Loucy (cell line): Measurements from ENCODE around the gene TEAD3.

Experiments
- H2AFZ ChIP-seq: fragments of 200-600 bp; sonication (generic); 2 replicates; pipeline ENCODE4 v1.6.0; 2016; ENCODE audit warnings: antibody characterized with exemption, mild to moderate bottlenecking, low read length, moderate library complexity
- H3F3A ChIP-seq: fragments of 200-600 bp; 2 replicates; pipeline ENCODE4 v1.6.0; 2016; ENCODE audit warnings: antibody characterized with exemption, low read depth, mild to moderate bottlenecking
- H3K27me3 ChIP-seq: fragments of 200-600 bp; sonication (generic); 2 replicates; pipeline ENCODE4 v1.6.1; 2014; ENCODE audit warnings: low read length, mild to moderate bottlenecking; ENCODE audit not compliant: insufficient read depth, poor library complexity, severe bottlenecking
- H3K36me3 ChIP-seq: fragments of 200-600 bp; sonication (generic); 2 replicates; pipeline ENCODE4 v1.6.1; 2016; ENCODE audit warnings: low read length; ENCODE audit not compliant: insufficient read depth
- H3K4me1 ChIP-seq: fragments of 200-600 bp; sonication (generic); 2 replicates; pipeline ENCODE4 v1.5.1; 2014; ENCODE audit warnings: low read length, mild to moderate bottlenecking; ENCODE audit not compliant: insufficient read depth, poor library complexity, severe bottlenecking
- H3K4me2 ChIP-seq: fragments of 200-600 bp; sonication (generic); 2 replicates; pipeline ENCODE4 v1.6.0; 2014; ENCODE audit warnings: antibody characterized with exemption, low read length, low read depth, mild to moderate bottlenecking; ENCODE audit not compliant: poor library complexity, severe bottlenecking
- H3K4me3 ChIP-seq: fragments of 200-600 bp; sonication (generic); 2 replicates; pipeline ENCODE4 v1.5.1; 2014; ENCODE audit warnings: low read length, mild to moderate bottlenecking, mixed read lengths; ENCODE audit not compliant: poor library complexity, severe bottlenecking
- H3K79me2 ChIP-seq: fragments of 200-600 bp; sonication (generic); 2 replicates; pipeline ENCODE4 v1.6.1; 2014; ENCODE audit warnings: low read length; ENCODE audit not compliant: insufficient read depth
- H3K9ac ChIP-seq: fragments of 200-600 bp; sonication (generic); 2 replicates; pipeline ENCODE4 v1.6.0; 2014; ENCODE audit warnings: mild to moderate bottlenecking, low read depth, low read length, moderate library complexity; ENCODE audit not compliant: poor library complexity, severe bottlenecking
- H3K9me2 ChIP-seq: fragments of 200-600 bp; sonication (generic); replicated peaks from 2 replicates; pipeline ENCODE4 v1.6.1; 2016; ENCODE audit warnings: low read depth, low read length, mixed read lengths
- H3K9me3 ChIP-seq: fragments of 200-600 bp; sonication (generic); 2 replicates; pipeline ENCODE4 v1.6.1; 2014; ENCODE audit warnings: mild to moderate bottlenecking, antibody characterized with exemption, low read length, low read depth; ENCODE audit not compliant: insufficient read depth
- H4K20me1 ChIP-seq: fragments of 200-600 bp; sonication (generic); 2 replicates; pipeline ENCODE4 v1.6.0; 2014; ENCODE audit warnings: antibody characterized with exemption, low read length, mild to moderate bottlenecking; ENCODE audit not compliant: insufficient read depth, poor library complexity, severe bottlenecking
- CTCF ChIP-seq: fragments of 200-600 bp; sonication (generic); conservative IDR thresholded peaks from 2 replicates; pipeline ENCODE4 v1.5.1; 2014; ENCODE audit warnings: mild to moderate bottlenecking, antibody characterized with exemption, low read length
- EZH2phosphoT487 ChIP-seq: fragments of 200-600 bp; IDR thresholded peaks from 2 replicates; pipeline ENCODE4 v1.6.1; 2018; ENCODE audit warnings: antibody characterized with exemption, mild to moderate bottlenecking, moderate library complexity, borderline replicate concordance

Gene TEAD3

GRCh38 chr6:35427851-35428321 lies 69.0 kb downstream of the TEAD3 start:
- TF ChIP-seq EZH2phosphoT487 = no peak
- TF ChIP-seq CTCF = no peak

GRCh38 chr6:35427435-35427834 lies 69.4 kb downstream of the TEAD3 start:
- H3K4me3 ChIP-seq = no peak overlapping the region
- no peak overlapping the region for H3K4me2 ChIP-seq
- H3K36me3 ChIP-seq = no peaks in the 10 kb centered on the region
- no peak overlapping the region for H3K9ac ChIP-seq
- TF ChIP-seq EZH2phosphoT487 (no peak), CTCF (no peak)
- no peaks in the 10 kb centered on the region for H3K4me1 ChIP-seq
- no peaks in the 10 kb centered on the region for H3K27me3 ChIP-seq
- H3K79me2 ChIP-seq = no peaks in the 10 kb centered on the region
- no peak overlapping the region for H2AFZ ChIP-seq
- H3F3A ChIP-seq = no peaks in the 10 kb centered on the region
- no peaks in the 10 kb centered on the region for H3K9me2 ChIP-seq
- H3K9me3 ChIP-seq = peaks cover 4% of the 10 kb centered on the region; the same call in 1 of the 2 replicates
- no peaks in the 10 kb centered on the region for H4K20me1 ChIP-seq

More at GRCh38 chr6:35427851-35428321, 69.0 kb downstream of the TEAD3 start:
- no peak overlapping the region for H3K4me3 ChIP-seq
- no peaks in the 10 kb centered on the region for H3K36me3 ChIP-seq
- no peak overlapping the region for H3K9ac ChIP-seq
- no peaks in the 10 kb centered on the region for H3K9me2 ChIP-seq
- no peaks in the 10 kb centered on the region for H3K4me1 ChIP-seq
- H2AFZ ChIP-seq = no peak overlapping the region
- H3K27me3 ChIP-seq = no peaks in the 10 kb centered on the region
- H3K79me2 ChIP-seq = no peaks in the 10 kb centered on the region
- H3K9me3 ChIP-seq = peaks cover 4% of the 10 kb centered on the region; the same call in 1 of the 2 replicates
- no peaks in the 10 kb centered on the region for H4K20me1 ChIP-seq
- H3K4me2 ChIP-seq = no peak overlapping the region
- H3F3A ChIP-seq = no peaks in the 10 kb centered on the region

- Histone ChIP-seq H3K4me1 (no peaks in the 10 kb centered on the region), H3K27me3 (no peaks in the 10 kb centered on the region), H4K20me1 (no peaks in the 10 kb centered on the region), H3K4me3 (no peak overlapping the region), H3K36me3 (peaks cover 3% of the 10 kb centered on the region; the same call in 1 of the 2 replicates), H3F3A (no peaks in the 10 kb centered on the region), H3K9me3 (peaks cover 4% of the 10 kb centered on the region; the same call in 1 of the 2 replicates), H3K9ac (no peak overlapping the region), H2AFZ (no peak overlapping the region), H3K79me2 (no peaks in the 10 kb centered on the region), H3K4me2 (no peak overlapping the region), H3K9me2 (no peaks in the 10 kb centered on the region)
- no peak for TF ChIP-seq CTCF
- TF ChIP-seq EZH2phosphoT487 = no peak
Measured at GRCh38 chr6:35426074-35426473, 70.8 kb downstream of the TEAD3 start.
